ENCODE measurements around the gene POMT1.
"Not testable (repeated sequence)": the region's sequence is repeated elsewhere in the genome, so short reads cannot be mapped to it uniquely, and the experiment has no call there.

POMT1 gene

GRCh38 chr9:131499254-131499767 is 3.4 kb upstream of the POMT1 start:
- DNase-seq (ENCODE audit: low spot score): no peak

DNA sequence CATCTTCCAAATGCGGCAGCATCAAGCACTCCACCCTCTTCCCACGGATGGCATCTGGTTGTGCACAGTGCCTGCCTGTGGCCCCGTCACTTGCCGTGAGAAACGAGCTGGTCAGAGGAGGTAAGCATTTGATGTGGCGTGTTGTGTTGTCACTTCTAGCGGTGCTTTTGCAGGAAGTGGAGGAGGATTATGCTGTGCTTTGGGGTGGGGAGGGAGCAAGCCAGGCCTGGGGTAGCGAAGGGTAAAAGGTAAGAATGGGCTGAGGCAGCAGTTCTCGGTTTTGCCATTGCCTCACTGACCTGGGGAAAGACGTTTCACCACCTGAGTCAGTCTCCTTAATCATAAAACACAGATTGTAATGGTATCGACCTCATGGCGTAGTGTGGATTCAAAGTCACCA is 2.3 kb upstream of the POMT1 start:
- no peak for DNase-seq (ENCODE audit: low spot score)

DNA sequence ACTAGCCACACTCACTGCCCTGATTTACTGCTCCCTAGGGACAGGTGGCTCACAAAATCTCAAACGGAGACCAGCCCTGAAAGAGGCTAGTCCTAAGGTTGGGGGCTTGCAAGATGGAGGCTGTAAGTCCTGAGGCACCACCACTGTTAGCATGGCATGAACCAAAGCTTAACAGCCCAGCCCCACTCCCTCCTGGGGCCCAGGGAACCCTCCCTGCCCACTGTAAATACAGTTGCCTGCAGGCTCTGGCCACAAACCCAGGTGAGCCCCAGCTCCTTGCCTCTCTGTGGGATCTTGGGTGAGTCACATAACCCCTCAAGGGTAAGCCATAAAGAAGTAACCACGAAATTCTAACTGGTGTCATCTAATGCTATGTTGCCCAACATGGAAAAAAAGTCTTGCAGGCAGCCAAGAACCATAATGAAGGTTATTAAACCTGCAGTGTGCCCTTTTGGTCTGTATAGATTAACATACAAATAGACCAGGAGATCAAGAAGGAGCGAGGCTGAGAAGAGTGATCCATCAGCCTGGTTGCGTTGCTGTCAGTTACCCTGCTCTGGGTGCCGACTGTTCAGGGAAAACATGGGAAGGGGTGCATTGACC is 1.7 kb upstream of the POMT1 start:
- no peak for DNase-seq (ENCODE audit: low spot score)

DNA sequence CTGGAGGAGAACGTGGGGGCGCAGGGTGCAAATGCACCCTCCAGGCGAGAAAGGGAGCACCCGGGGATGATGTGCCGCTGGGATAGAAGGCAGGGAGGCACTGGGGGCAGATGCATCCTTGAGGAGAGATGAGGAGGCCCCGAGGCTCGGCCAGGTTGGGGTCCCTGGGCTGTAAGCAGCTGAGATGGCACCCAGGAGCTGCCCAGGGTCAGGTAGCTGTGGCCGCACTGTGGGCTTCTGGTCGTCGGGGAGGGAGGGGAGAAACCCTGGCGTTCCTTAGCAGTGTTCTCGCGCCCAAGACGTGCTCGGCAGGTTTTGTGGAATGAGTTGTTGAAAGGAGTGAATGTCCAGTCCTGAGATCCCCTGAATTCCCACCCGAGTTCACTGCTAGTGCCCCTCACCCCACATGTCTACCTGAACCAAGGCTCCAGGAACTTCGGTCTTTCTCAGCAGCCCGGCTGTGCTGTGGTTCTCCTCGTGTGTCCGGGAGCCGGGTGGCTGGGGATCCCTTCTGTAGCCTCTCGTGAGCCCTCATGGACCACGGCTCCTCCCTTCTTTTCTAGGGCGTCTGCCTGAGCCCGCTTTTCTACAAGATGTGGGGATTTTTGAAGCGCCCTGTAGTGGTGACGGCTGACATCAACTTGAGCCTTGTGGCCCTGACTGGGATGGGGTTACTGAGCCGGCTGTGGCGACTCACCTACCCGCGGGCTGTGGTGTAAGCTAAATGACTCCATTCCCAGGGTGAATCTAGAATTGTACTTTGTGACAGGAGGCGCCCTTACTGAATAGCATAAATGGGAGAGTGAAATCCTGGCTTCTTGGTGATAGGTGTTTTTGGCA is 1.1 kb downstream of the POMT1 start:
- DNase-seq (ENCODE audit: low spot score): no peak

- DNase-seq (ENCODE audit: low spot score): no peak
These were observed 2.3 kb downstream of the POMT1 start for GRCh38 chr9:131505012-131505411.

- no peak for DNase-seq (ENCODE audit: low spot score)
These were observed 8.7 kb downstream of the POMT1 start for GRCh38 chr9:131511416-131511815.

DNA sequence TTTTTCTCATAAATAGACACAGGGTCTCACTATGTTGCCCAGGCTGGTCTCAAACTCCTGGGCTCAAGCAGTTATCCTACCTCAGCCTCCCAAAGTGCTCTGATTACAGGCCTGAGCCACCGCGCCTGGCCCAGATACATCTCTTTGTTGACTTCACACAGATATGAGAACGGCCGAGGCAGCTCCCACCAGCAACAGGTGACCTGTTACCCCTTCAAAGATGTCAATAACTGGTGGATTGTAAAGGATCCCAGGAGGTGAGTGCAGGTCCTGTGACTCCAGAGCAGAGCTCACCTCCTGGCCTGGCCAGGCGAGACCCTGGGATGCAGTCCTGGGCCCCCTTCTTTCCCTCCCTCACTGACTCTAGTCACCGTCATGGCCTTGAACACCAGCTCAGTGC is 9.2 kb downstream of the POMT1 start:
- no peak for DNase-seq (ENCODE audit: low spot score)

DNA sequence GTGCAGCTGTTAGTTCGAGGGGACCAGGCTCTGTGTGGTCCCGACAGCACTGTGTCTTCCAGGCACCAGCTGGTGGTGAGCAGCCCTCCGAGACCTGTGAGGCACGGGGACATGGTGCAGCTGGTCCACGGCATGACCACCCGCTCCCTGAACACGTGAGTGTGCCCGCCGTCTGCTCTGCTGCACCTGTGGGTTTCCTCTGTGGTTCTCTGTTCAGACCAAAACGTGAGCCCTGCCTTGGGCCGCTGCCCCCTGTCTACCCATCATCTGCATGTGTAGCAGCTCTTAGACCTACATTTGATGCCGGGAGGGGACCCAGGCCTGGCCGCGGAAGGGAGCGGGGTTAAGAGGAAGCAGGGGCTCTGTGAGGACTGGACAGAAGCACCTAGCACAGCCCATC is 10.5 kb downstream of the POMT1 start:
- no peak for DNase-seq (ENCODE audit: low spot score)

- DNase-seq (ENCODE audit: low spot score): not testable (repeated sequence)
These were observed 12.9 kb downstream of the POMT1 start for GRCh38 chr9:131515559-131516031.

- no peak for DNase-seq (ENCODE audit: low spot score)
These were observed 13.4 kb downstream of the POMT1 start for GRCh38 chr9:131516100-131516499.

DNA sequence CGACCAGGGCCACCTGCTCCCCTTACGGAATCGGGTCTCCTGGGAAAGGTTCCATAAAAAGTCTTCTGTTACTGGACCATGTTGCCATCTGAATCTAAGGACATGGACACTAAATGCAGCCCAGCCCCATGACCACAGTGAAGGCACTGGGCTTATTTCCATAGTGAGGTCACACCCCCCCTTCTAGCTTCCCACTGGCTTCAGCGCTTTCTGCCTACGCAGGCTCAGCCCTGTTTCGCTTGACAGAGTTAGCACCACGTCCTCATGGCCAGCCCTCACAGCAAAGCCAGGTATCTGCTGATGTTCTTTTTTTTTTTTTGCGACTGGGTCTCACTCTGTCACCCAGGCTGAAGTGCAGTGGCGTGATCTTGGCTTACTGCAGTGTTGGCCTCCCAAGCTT is 14.2 kb downstream of the POMT1 start:
- no peak for DNase-seq (ENCODE audit: low spot score)

DNA sequence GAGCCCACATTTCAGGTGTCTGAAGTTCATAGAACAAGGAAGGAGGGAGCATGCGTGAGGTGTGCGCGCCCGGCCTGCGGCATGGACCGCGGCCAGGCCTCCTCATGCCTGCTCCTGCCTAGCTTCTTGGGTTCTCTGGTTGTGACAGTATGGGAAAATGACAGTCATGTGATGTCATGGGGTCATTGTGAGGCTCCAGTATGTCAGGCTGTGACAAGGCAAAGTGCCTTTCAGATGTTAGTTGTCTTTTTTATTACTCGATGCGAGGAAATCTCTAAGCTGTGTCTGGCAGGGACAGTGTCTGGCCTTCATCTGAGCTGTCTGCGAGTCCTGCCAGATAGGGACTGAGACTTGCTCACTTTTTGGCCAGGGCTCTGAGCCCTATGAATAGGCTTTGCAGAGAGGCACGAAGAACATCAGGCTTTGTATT is 15.1 kb downstream of the POMT1 start:
- no peak for DNase-seq (ENCODE audit: low spot score)

DNA sequence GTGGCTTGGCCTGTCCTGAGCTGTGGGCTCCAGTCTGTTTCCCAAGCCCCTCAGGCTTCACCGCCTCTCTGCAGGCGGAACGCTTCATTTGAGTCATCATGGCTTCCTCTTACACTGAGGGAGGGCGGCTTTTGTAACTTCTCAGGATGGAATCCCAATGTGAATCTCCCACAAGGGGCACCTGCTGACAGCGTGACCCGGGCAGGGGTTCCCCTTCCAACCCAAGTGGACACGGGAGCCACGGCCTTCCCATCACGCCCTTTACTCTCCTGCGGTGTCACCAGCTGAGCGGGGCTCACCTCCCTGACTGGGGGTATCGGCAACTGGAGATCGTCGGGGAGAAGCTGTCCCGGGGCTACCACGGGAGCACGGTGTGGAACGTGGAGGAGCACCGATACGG is 15.8 kb downstream of the POMT1 start:
- DNase-seq (ENCODE audit: low spot score): no peak

GRCh38 chr9:131520503-131520902 is 17.8 kb downstream of the POMT1 start:
- no peak for DNase-seq (ENCODE audit: low spot score)

GRCh38 chr9:131521203-131521602 is 18.5 kb downstream of the POMT1 start:
- DNase-seq (ENCODE audit: low spot score): no peak

DNA sequence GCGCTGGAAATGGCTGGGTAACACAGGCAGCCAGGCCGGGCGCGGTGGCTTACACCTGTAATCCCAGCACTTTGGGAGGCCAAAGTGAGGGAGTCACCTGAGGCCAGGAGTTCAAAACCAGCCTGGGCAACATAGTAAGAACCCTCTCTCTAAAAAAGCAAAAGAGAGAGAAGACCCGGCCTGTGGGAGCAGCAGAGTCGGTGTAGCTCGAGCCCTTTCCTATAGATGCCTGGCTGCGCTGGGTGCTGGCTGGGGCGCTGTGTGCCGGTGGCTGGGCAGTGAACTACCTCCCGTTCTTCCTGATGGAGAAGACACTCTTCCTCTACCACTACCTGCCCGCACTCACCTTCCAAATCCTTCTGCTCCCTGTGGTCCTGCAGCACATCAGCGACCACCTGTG is 19.1 kb downstream of the POMT1 start:
- DNase-seq (ENCODE audit: low spot score): no peak

DNA sequence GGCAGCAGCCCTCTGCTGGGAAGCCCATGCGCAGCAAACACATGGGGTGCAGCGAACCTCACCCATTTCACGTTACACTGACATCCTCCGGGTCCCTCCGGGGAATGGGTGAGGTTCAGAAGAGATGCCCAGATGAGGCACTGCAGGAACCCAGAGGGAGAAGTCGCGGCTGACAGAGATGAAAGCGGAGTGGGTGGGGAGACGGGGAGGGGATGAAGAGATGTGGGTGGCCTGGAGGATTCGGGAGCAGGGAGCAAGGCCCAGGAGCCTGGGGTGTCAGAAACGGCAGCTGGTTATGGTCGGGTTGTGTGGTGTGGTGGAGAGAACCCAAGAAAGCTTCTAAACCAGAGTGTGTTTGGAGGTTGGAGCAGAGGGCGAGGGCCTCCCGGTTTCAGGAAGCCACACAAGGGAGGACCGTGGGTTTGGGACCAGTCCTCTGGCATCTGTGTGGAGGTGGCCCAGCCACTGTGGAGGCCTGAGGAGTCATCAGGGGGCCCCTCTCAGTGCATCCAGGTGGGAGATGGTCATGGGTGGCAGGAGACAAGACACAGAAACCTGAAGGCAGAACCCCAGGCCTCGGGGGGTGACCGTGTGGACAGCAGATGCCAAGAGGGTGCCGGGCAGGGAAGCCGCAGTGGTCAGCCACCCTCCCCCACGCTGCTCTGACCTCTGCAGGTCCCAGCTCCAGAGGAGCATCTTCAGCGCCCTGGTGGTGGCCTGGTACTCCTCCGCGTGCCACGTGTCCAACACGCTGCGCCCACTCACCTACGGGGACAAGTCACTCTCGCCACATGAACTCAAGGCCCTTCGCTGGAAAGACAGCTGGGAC is 19.8 kb downstream of the POMT1 start:
- no peak for DNase-seq (ENCODE audit: low spot score)

- DNase-seq (ENCODE audit: low spot score): no peak
These were observed 20.3 kb downstream of the POMT1 start for GRCh38 chr9:131523086-131523388.

DNA sequence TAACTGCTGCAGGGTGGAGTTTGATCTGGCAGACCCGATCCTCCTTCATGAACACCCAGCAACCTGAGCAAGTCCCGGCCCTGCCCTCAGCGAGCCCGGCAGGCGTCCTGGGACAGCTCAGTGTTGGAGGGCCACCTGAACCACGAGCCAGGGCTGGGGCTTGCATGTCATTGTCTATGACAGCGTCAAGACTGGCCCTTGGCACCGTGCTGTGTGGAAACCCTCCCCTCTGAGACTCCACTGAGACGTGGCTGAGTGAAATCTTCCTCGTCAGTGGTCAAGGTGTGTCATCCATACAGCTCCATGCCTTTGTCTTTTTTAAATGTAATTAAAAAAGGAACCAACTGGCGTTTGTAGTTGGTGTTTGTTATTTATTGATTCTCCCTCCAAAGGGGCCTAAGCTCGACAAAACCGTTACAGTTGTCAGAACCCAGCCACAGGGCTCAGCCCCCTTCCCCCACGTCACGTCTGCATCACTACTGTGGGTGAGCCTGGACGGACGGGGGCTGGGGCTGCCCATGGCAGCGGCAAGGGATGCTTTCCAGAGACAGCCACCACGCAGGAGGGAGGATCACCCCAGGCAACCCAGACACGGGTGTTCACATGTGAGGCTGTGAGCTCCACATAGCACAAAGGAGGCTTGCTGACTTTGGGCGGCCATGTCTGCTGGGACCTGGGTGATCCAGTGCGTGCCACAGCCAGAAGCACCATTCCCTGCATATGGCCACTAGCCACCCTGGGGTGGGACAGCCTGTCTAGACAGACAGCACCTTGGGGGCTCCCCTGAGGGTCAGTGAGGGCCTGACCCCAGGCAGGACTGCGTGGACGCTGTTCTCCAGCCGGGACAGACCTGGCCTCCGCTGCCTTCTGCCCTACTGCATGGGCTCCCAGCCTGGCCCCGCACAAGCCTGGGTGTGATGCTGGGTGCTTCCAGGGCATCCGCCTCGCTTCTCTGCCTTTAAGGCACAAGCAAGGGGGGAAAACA is 21.0 kb downstream of the POMT1 start:
- no peak for DNase-seq (ENCODE audit: low spot score)

DNA sequence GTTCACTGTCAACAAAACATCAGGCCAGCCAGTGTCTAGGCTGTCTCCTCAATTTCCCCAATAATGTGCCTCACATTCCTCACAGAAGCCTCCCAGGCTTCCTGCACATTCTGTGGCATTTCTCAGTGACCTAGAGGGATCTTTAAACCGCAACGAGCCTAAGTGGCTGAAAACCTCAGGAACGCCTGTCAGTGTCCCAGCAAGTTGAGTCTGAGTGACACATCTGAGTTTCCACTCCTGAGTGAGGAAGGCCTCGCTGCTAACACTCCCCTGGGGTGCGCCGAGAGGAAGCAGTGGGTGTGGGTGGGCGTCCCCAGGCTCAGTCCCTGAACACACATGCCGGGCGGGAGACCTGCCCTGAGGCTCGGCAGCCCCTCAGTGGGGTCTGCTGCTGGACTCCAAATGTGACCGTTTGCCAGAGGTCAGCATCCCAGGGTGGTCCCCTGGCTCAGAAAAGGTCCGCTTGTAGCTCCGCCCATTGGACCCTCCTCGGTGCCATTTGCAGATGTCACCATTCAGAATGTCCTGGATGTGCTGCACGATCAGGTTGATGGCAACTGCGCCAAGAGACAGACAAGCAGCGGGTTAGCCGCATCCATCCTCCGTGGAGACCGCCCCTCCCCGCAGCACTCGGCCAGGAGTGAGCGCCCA is 22.1 kb downstream of the POMT1 start:
- DNase-seq (ENCODE audit: low spot score): no peak

Data from kidney capillary endothelial cell (primary cell).